GM18909 (cell line): ENCODE results near the gene NPFFR1.
"Not testable (repeated sequence)": the region's sequence is repeated elsewhere in the genome, so short reads cannot be mapped to it uniquely, and the experiment has no call there.

Experiments used
- ATAC-seq: cut with Tn5 transposase; IDR thresholded peaks from one replicate; pipeline ENCODE4 v1.9.1; 2021; ENCODE audit warnings: mild to moderate bottlenecking; ENCODE audit not compliant: unreplicated experiment, poor library complexity

NPFFR1 gene

GRCh38 chr10:70265032-70265689 lies 18.6 kb downstream of the NPFFR1 start:
- ATAC-seq, result no peak

GRCh38 chr10:70260734-70261133 lies 23.1 kb downstream of the NPFFR1 start:
- ATAC-seq, result no peak

- ATAC-seq, result no peak
Measured at GRCh38 chr10:70260259-70260658, 23.5 kb downstream of the NPFFR1 start.

DNA sequence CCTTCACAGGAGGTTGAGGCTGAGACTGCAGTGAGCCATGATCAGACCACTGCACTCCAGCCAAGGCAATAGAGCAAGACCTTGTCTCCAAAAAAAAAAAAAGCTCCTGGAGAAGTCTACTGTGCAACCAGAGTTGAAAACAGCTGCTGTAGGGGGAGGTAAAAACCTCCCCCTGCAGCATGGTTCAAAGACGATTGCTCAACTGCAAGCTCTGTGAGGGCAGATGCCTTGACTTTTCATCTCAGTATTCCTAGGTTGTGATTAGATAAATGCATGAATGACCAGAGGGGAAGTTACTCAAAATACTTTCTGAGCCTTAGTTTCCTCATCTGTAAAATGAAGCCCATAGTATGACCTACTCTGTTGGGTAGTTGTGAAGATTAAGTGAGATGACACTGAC lies 25.6 kb downstream of the NPFFR1 start:
- ATAC-seq, result no peak

DNA sequence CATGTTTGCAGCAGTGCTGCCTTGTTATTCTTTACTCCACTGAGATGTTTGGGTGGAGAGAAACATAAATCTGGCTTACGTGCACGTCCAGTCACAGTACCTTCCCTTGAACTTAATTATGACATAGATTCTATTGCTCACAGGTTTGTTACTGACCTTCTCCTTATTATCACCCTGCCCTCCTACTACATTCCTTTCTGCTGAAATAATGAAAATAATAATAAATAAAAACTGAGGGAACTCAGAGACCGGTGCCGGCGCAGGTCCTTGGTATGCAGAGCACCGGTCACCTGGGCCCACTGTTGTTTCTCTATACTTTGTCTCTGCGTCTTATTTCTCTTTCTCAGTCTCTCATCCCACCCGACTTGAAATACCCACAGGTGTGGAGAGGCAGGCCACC lies 26.0 kb downstream of the NPFFR1 start:
- not testable (repeated sequence) for ATAC-seq

GRCh38 chr10:70256463-70256862 lies 27.3 kb downstream of the NPFFR1 start:
- no peak for ATAC-seq

DNA sequence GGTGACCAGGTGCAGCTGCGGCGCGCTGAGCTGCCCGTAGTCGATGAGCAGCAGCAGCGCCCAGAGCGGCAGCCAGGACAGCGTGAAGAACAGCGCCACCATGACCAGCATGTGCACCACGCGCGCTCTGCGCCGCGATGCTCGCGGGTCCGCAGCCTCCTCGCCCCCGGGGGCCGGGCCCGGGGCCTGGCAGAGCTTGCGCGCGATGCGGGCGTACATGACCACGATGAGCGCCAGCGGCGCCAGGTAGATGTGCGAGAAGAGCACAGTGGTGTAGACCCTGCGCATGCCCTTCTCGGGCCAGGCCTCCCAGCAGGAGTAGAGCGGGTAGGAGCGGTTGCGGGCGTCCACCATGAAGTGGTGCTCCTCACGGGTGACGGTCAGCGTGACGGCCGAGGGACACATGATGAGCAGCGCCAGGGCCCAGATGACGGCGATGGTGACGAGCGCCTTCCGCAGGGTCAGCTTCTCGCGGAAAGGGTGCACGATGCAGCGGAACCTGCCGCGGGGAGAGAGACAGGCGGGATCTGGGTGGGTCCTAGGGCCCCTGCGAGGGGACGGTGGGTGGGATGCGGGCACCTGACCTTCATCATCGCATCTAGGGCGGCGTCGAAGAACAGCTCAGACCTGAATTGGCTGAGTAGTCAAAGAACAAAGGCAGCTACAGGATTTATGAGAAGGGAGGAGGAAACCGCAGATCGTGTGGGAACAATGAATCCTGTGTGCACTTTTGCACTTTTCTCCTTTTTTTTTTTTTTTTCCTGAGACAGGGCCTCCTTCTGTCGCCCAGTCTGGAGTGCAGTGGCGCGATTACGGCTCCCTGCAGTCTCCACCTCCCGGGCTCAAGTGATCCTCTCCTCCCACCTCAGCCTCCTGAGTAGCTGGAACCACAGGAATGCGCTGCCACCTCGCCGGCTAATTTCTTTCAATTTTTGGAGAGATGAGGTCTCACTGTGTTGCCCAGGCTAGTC lies 28.2 kb downstream of the NPFFR1 start:
- ATAC-seq, result no peak

DNA sequence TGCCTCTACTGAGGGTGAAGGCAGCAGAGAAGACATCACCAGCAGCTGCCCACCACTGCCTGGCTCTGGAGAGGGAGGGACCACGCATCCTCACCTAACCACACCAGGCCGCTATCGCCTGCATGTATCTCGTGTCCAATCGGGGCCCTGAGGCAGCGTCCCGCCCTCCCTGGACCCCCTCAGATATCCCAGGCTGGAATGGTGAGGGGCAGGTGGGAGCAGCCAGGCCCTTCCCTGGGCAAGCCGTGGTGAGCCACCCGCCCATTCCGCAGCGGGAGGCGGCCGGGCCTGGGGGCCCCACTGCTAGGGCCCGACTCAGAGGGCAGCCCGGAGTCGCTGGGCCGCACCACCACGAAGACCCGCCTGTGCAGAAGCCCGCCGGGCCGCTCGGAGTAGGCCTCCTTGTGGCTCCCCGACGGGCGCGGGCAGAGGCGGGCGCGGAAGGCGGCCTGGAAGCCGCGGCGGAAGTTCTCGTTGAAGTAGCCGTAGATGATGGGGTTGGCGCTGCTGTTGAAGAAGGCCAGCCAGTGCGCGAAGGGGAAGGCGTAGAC lies 29.0 kb downstream of the NPFFR1 start:
- no peak for ATAC-seq

- ATAC-seq, result no peak
Measured at GRCh38 chr10:70253878-70254765, 29.7 kb downstream of the NPFFR1 start.

DNA sequence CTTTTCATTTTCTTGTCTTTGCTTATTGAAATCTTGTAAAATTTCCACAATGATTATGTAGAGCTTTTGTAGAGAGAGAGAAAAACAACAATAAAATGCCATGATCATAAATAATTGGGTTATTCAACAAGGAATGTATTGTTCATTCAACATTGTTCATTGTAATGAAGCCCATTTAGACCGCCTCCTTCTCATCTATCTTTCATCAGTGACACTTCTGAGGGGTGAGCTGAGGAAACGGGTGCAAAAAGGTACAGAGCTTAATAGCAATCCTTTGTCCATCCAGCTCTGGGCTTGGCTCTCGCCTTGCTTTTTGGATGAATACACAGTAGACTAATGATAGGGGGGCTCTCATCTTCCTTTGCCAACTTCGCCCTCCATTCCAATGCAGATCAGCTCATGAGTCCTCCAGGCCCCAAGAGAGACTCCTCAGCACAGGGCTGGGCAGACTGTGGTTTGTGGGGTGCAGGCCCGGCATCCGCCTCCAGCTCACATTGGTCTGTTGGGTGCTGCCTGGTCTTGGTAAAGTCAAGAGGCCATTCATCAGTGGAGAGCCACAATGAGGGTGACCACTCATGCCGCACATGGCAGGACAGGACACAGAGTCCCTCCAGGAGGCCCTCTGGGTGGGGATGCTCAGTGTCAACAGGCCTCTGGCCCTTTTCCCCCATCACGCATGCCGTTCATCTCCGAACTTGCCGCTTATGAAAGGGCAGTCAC lies 32.7 kb downstream of the NPFFR1 start:
- ATAC-seq, result no peak

DNA sequence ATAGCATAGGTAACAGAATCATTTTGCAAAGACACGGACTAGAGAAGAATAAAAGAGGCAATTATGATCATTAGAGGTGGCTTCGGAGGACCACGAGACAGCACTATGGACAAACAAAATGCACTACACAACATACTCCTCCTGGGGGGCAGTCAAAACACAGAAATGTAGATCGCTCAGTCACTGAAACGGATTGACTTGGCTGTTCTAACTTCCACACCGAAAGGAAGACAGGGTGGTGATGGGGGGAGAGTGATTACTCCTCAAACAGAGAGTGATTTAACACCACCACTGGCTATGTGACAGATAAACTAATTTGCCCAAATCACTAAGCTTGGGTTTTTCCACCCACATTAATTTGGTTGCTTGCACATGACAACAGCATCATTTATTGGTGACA lies 36.4 kb downstream of the NPFFR1 start:
- no peak for ATAC-seq

- ATAC-seq, result no peak
Measured at GRCh38 chr10:70241081-70241480, 42.7 kb downstream of the NPFFR1 start.

DNA sequence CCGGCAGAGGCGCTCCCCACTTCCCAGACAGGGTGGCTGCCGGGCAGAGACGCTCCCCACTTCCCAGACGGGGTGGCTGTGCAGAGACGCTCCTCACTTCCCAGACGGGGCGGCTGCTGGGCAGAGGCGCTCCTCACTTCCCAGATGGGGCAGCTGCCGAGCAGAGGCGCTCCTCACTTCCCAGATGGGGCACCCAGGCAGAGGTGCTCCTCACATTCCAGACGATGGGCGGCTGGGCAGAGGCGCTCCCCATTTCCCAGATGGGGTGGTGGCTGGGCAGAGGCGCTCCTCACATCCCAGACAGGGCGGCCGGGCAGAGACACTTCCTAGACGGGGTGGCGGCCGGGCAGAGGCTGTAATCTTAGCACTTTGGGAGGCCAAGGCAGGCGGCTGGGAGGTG lies 43.8 kb downstream of the NPFFR1 start:
- ATAC-seq, result not testable (repeated sequence)

DNA sequence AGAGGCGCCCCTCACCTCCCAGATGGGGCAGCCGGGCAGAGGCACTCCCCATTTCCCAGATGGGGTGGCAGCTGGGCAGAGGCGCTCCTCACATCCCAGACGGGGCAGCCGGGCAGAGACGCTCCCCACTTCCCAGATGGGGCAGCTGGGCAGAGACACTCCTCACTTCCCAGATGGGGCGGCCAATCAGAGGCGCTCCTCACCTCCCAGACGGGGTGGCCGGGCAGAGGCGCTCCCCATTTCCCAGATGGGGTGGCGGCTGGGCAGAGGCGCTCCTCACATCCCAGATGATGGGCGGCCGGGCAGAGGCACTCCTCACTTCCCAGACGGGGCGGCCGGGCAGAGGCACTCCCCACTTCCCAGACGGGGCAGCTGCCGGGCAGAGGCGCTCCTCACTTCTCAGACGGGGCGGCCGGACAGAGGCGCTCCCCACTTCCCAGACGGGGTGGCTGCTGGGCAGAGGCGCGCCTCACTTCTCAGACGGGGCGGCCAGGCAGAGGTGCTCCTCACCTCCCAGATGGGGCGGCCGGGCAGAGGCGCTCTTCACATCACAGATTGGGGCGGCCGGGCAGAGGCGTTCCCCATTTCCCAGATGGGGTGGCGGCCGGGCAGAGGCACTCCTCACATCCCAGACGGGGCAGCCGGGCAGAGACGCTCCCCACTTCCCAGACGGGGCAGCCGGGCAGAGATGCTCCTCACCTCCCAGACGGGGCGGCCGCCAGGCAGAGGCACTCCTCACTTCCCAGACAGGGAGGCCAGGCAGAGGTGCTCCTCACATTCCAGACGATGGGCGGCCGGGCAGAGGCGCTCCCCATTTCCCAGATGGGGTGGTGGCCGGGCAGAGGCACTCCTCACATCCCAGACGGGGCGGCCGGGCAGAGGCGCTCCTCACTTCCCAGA lies 44.5 kb downstream of the NPFFR1 start:
- ATAC-seq, result not testable (repeated sequence)

DNA sequence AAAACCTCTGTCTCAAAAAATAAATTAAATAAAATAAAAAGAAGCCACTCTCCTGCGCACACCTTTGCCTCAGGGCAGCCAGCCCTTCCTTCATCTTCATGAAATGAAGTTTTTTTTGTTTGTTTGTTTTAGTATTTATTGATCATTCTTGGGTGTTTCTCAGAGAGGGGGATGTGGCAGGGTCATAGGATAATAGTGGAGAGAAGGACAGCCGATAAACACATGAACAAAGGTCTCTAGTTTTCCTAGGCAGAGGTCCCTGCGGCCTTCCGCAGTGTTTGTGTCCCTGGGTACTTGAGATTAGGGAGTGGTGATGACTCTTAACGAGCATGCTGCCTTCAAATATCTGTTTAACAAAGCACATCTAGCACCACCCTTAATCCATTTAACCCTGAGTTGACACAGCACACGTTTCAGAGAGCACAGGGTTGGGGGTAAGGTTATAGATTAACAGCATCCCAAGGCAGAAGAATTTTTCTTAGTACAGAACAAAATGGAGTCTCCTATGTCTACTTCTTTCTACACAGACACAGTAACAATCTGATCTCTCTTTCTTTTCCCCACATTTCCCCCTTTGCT lies 45.8 kb downstream of the NPFFR1 start:
- not testable (repeated sequence) for ATAC-seq

- no peak for ATAC-seq
Measured at GRCh38 chr10:70234668-70235447, 48.9 kb downstream of the NPFFR1 start.

DNA sequence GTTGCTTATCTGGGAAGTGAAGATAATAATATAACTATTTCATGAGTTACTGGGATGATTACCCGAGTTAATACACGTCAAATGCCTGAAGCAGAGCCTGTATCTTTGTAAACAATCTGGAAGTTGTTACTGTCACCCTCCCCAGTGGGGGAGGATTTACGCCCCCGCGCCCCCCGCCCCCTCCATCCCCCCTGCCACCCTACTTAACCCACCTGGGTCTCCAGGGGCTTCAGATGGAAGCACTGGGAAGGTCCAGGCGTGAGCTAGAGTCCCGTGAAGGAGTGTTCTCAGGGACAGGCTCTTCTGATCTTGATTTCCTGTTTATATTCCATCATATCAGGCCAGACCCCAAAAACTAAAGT lies 49.9 kb downstream of the NPFFR1 start:
- no peak for ATAC-seq
